Nephron (organoid): ENCODE data around the gene SCAPER.

Experiments
- H3K27ac Mint-ChIP-seq, 3 experiments: 2 replicates each; pipeline ENCODE4 v1.8.0; 2020; ENCODE audit warnings: mixed read lengths in 3 of 3, mild to moderate bottlenecking in 2 of 3, moderate library complexity in 1 of 3
- H3K27me3 Mint-ChIP-seq: 2 replicates; pipeline ENCODE4 v1.8.0; 2021; ENCODE audit warnings: low read depth, mild to moderate bottlenecking, moderate library complexity, mixed read lengths
- H3K36me3 Mint-ChIP-seq: 2 replicates; pipeline ENCODE4 v1.8.0; 2020; ENCODE audit warnings: low read depth, mixed read lengths
- H3K4me1 Mint-ChIP-seq: 2 replicates; pipeline ENCODE4 v1.8.0; 2020; ENCODE audit warnings: mixed read lengths
- H3K4me3 Mint-ChIP-seq, 3 experiments: 2 replicates each; pipeline ENCODE4 v1.8.0; 2020; ENCODE audit warnings: mild to moderate bottlenecking in 3 of 3, mixed read lengths in 3 of 3, moderate library complexity in 2 of 3
- H3K9me3 Mint-ChIP-seq: 2 replicates; pipeline ENCODE4 v1.8.0; 2020; ENCODE audit warnings: mixed read lengths
- CTCF ChIP-seq, 3 experiments: fragments of 200-600 bp; sonication (generic); IDR thresholded peaks; one replicate each; pipeline ENCODE4 v1.5.0; 2021; ENCODE audit warnings: antibody characterized with exemption in 3 of 3; ENCODE audit not compliant: unreplicated experiment in 3 of 3

SCAPER gene

GRCh38 chr15:76928201-76928600 lies 23.1 kb upstream of the SCAPER start:
- Mint-ChIP-seq H3K4me3 (no peak overlapping the region), H3K27ac (no peak overlapping the region), H3K4me1 (peaks cover 18% of the 10 kb centered on the region), H3K27me3 (no peaks in the 10 kb centered on the region), H3K9me3 (no peaks in the 10 kb centered on the region), H3K36me3 (peaks cover 3% of the 10 kb centered on the region)
- no peak for TF ChIP-seq CTCF (IDR thresholded peaks at IDR 0.05; ENCODE audit: unreplicated experiment in 3 of 3)

GRCh38 chr15:76916369-76916768 lies 11.2 kb upstream of the SCAPER start:
- H3K4me3 Mint-ChIP-seq: no peak overlapping the region
- no peak for TF ChIP-seq CTCF (IDR thresholded peaks at IDR 0.05; ENCODE audit: unreplicated experiment in 3 of 3)
- no peaks in the 10 kb centered on the region for H3K36me3 Mint-ChIP-seq
- H3K27ac Mint-ChIP-seq: no peak overlapping the region
- H3K27me3 Mint-ChIP-seq: peaks cover 10% of the 10 kb centered on the region
- no peaks in the 10 kb centered on the region for H3K4me1 Mint-ChIP-seq
- H3K9me3 Mint-ChIP-seq: no peaks in the 10 kb centered on the region

GRCh38 chr15:76913737-76914136 lies 8.6 kb upstream of the SCAPER start:
- H3K27me3 Mint-ChIP-seq: peaks cover 10% of the 10 kb centered on the region
- no peak for TF ChIP-seq CTCF (IDR thresholded peaks at IDR 0.05; ENCODE audit: unreplicated experiment in 3 of 3)
- no peaks in the 10 kb centered on the region for H3K36me3 Mint-ChIP-seq
- no peaks in the 10 kb centered on the region for H3K9me3 Mint-ChIP-seq
- no peak overlapping the region for H3K27ac Mint-ChIP-seq
- no peaks in the 10 kb centered on the region for H3K4me1 Mint-ChIP-seq
- H3K4me3 Mint-ChIP-seq: no peak overlapping the region

- peaks cover 5% of the 10 kb centered on the region for H3K4me1 Mint-ChIP-seq
- TF ChIP-seq CTCF (IDR thresholded peaks at IDR 0.05; ENCODE audit: unreplicated experiment in 3 of 3): no peak
- H3K27me3 Mint-ChIP-seq: peaks cover 10% of the 10 kb centered on the region
- H3K36me3 Mint-ChIP-seq: no peaks in the 10 kb centered on the region
- no peak overlapping the region for H3K4me3 Mint-ChIP-seq
- no peak overlapping the region for H3K27ac Mint-ChIP-seq
- H3K9me3 Mint-ChIP-seq: no peaks in the 10 kb centered on the region
These were observed 7.3 kb upstream of the SCAPER start for GRCh38 chr15:76912430-76912829.

- no peak for TF ChIP-seq CTCF (IDR thresholded peaks at IDR 0.05; ENCODE audit: unreplicated experiment in 3 of 3)
- Mint-ChIP-seq H3K27me3 (peaks cover 4% of the 10 kb centered on the region), H3K9me3 (no peaks in the 10 kb centered on the region), H3K4me3 (peak overlapping the region; percentile 94 to 98 (median 95)), H3K4me1 (peaks cover 29% of the 10 kb centered on the region), H3K36me3 (no peaks in the 10 kb centered on the region), H3K27ac (peak overlapping the region; percentile 89 to 97 (median 92))
These were observed 715 bp upstream of the SCAPER start for GRCh38 chr15:76905855-76906254.

- Mint-ChIP-seq H3K36me3 (peaks cover 8% of the 10 kb centered on the region), H3K4me3 (peak overlapping the region; percentile 94 to 98 (median 95)), H3K9me3 (peaks cover 2% of the 10 kb centered on the region), H3K4me1 (peaks cover 29% of the 10 kb centered on the region), H3K27ac (peak overlapping the region; percentile 89 to 96 (median 92)), H3K27me3 (peaks cover 4% of the 10 kb centered on the region)
- no peak for TF ChIP-seq CTCF (IDR thresholded peaks at IDR 0.05; ENCODE audit: unreplicated experiment in 3 of 3)
These were observed 603 bp downstream of the SCAPER start for GRCh38 chr15:76904461-76905012.
